ENCODE measurements around the gene ASTE1.

Gene ASTE1

GRCh38 chr3:130967281-130967680 is 59.3 kb downstream of the ASTE1 start:
- TF ChIP-seq JUND (IDR thresholded peaks at IDR 0.05; ENCODE audit: low read depth) = no peak
- in situ Hi-C loops (cut with HindIII; ENCODE audit: low pct_unique_long_range_greater_than_20kb, low sequenced_read_pairs) = no loop called here
- no peak for DNase-seq (ENCODE audit: low read depth in 1 of 2, low spot score in 1 of 2)

- TF ChIP-seq JUND (IDR thresholded peaks at IDR 0.05; ENCODE audit: low read depth) = no peak
- DNase-seq (ENCODE audit: low read depth in 1 of 2, low spot score in 1 of 2) = no peak
- in situ Hi-C loops (cut with HindIII; ENCODE audit: low pct_unique_long_range_greater_than_20kb, low sequenced_read_pairs) = no loop called here
Measured at GRCh38 chr3:130963878-130964277, 62.7 kb downstream of the ASTE1 start.

All from T47D (cell line).